HepG2 (cell line): ENCODE data around the gene DOLK. TPM values are rescaled to one million over a fixed set of nuclear protein-coding genes. Genes with fewer than 3 reads are reported as not detected.

Experiments used
- ATF2 ChIP-seq: sonication (generic); formaldehyde crosslinking; IDR thresholded peaks from 2 replicates; pipeline ENCODE4 v1.4.0; 2020; ENCODE audit warnings: missing genetic modification reagents
- HNF1A ChIP-seq, 2 experiments: sonication (generic) in 1 of 2; formaldehyde crosslinking in 1 of 2; IDR thresholded peaks; 2 replicates each; pipeline versions ENCODE4 v1.4.0 to v1.6.1; 2016 to 2020; ENCODE audit warnings: borderline replicate concordance in 1 of 2, low read depth in 1 of 2, mild to moderate bottlenecking in 1 of 2, missing genetic modification reagents in 1 of 2
- HOXA5 ChIP-seq: sonication (generic); formaldehyde crosslinking; IDR thresholded peaks from 2 replicates; pipeline ENCODE4 v1.4.0; 2020; ENCODE audit warnings: missing genetic modification reagents
- MAFK ChIP-seq, 2 experiments: IDR thresholded peaks in 1 of 2; conservative IDR thresholded peaks in 1 of 2; 2 replicates each; pipeline ENCODE4 v1.6.1; 2011; ENCODE audit warnings: improper control_type of control experiment in 2 of 2, low read length in 2 of 2
- MAX ChIP-seq: IDR thresholded peaks from 2 replicates; pipeline ENCODE4 v1.6.1; 2012; ENCODE audit warnings: inconsistent platforms
- NFIB ChIP-seq: sonication (generic); formaldehyde crosslinking; IDR thresholded peaks from 2 replicates; pipeline ENCODE4 v1.9.0; 2021; ENCODE audit warnings: missing genetic modification reagents, mild to moderate bottlenecking, borderline replicate concordance
- PAF1 ChIP-seq: IDR thresholded peaks from 2 replicates; pipeline ENCODE4 v1.6.1; 2016; ENCODE audit warnings: missing genetic modification reagents, missing compliant biosample characterization
- ZNF569 ChIP-seq: sonication (generic); formaldehyde crosslinking; IDR thresholded peaks from 2 replicates; pipeline ENCODE4 v1.5.0; 2020; ENCODE audit warnings: mild to moderate bottlenecking, missing genetic modification reagents, moderate library complexity, borderline replicate concordance
- ZNF883 ChIP-seq: sonication (generic); formaldehyde crosslinking; IDR thresholded peaks from 2 replicates; pipeline ENCODE4 v1.5.1; 2020; ENCODE audit warnings: mild to moderate bottlenecking, missing genetic modification reagents; ENCODE audit errors: not compliant biosample characterization
- polyA plus RNA-seq, 8 experiments: library from polyadenylated mRNA; depleted of rRNA in 3 of 8; stranded (reverse) in 7 of 8; unstranded in 1 of 8; fragments of >200 nt; fragmentation: Illumina TruSeq in 4 of 8; extraction: Trizol in 4 of 8; gene quantifications; 2 replicates each; pipeline versions ENCODE4 v1.2.1 to v1.2.3, GENCODE V29; 2011 to 2016; ENCODE audit warnings: low read depth in 4 of 8, missing spikeins in 1 of 8, mixed read lengths in 1 of 8; ENCODE audit not compliant: insufficient read depth in 1 of 8
- total RNA-seq, 5 experiments: library from RNA; depleted of rRNA; stranded (reverse); fragments of >200 nt; fragmentation: Illumina TruSeq; extraction: Trizol; gene quantifications; 2 replicates each; pipeline ENCODE4 v1.2.3, GENCODE V29; 2016; ENCODE audit warnings: low read depth in 1 of 5

The DOLK gene
- total and polyA plus RNA-seq, 2 of the 13 experiments (the other 11 are each of a cell fraction or from before 2014, with no cell fraction given) = 15.4 to 18.7 TPM

GRCh38 chr9:128947527-128948301, at the start of gene DOLK, which contains the start of gene NUP188 (continued):
- no peak for TF ChIP-seq ZNF883 (CRISPR knock-in tag)
- TF ChIP-seq ZNF569 = no peak
- no peak for TF ChIP-seq HNF1A (IDR thresholded peaks at IDR 0.05; ENCODE audit: low read depth)
- peak; percentile 26; the same call in 1 of the 2 replicates for TF ChIP-seq HNF1A (CRISPR knock-in tag; IDR thresholded peaks at IDR 0.05; ENCODE audit: borderline replicate concordance)
- TF ChIP-seq MAFK (conservative IDR thresholded peaks at IDR 0.05 in 1 of 2, IDR thresholded peaks at IDR 0.05 in 1 of 2; ENCODE audit: low read length in 2 of 2) = no peak
- no peak for TF ChIP-seq NFIB (CRISPR knock-in tag)
- peak; percentile 49; the same call in 1 of the 2 replicates for TF ChIP-seq ATF2 (CRISPR knock-in tag)
- TF ChIP-seq PAF1 = no peak
- TF ChIP-seq HOXA5 (CRISPR knock-in tag) = peak; percentile 81; the same call in 1 of the 2 replicates
- TF ChIP-seq MAX = peak; percentile 83
